ENCODE data around the gene E2F4. TPM values are rescaled to one million over a fixed set of nuclear protein-coding genes. Genes with fewer than 3 reads are reported as not detected.

Gene E2F4
- total and polyA plus RNA-seq, 8 donors: 45.7 to 81.4 (median 53.9) TPM

DNA sequence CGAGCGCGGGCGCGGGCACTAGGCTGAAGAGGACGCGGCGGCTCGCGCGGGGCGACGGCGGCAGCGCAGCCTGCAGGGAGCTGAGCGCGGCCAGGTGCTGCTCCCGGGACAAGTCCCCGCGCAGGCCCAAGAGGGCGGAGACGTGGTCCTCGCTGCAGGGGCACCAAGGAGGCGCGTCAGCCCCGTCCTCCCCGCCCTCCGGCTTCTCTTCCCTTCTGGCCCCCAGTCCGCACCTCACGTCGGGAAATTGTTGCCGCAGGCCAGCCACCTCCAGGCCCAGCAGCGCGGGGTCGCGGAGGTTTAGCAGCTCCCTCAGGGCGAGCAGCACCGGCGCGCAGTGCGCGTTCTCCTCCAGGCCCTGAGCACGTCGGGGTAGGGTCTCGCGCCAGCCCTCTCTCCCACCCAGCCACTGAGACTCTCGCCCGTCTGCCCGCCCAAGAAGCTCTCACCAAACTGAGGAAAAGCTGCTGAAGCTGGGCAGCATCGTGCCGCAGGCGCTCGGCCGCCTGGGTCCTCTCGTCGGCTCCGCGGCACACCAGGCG, 7.4 kb upstream of the E2F4 start:
- Histone ChIP-seq H3K4me3 (peak overlapping the region; percentile 61 to 81), H3K9me3 (no peaks in the 10 kb centered on the region), H3K27me3 (peaks cover 0 to 11% of the 10 kb centered on the region in 2 donors), H3K4me1 (peaks cover 22 to 52% of the 10 kb centered on the region in 2 donors), H3K27ac (peak overlapping the region; percentile 97 to 98), H3K36me3 (no peaks in the 10 kb centered on the region)
- ATAC-seq (peak; percentile 29), DNase-seq (peak in 1 of 4 donors; percentile 90)
- TF ChIP-seq, protein P1, sequence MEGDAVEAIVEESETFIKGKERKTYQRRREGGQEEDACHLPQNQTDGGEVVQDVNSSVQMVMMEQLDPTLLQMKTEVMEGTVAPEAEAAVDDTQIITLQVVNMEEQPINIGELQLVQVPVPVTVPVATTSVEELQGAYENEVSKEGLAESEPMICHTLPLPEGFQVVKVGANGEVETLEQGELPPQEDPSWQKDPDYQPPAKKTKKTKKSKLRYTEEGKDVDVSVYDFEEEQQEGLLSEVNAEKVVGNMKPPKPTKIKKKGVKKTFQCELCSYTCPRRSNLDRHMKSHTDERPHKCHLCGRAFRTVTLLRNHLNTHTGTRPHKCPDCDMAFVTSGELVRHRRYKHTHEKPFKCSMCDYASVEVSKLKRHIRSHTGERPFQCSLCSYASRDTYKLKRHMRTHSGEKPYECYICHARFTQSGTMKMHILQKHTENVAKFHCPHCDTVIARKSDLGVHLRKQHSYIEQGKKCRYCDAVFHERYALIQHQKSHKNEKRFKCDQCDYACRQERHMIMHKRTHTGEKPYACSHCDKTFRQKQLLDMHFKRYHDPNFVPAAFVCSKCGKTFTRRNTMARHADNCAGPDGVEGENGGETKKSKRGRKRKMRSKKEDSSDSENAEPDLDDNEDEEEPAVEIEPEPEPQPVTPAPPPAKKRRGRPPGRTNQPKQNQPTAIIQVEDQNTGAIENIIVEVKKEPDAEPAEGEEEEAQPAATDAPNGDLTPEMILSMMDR (IDR thresholded peaks at IDR 0.05): no peak
- intact Hi-C loops (cut with DNase I): loop anchor here in 1 of 2 donors (10.0 kb wide), 1 partner anchor 210 kb away; no protein-coding TSS in a partner anchor

DNA sequence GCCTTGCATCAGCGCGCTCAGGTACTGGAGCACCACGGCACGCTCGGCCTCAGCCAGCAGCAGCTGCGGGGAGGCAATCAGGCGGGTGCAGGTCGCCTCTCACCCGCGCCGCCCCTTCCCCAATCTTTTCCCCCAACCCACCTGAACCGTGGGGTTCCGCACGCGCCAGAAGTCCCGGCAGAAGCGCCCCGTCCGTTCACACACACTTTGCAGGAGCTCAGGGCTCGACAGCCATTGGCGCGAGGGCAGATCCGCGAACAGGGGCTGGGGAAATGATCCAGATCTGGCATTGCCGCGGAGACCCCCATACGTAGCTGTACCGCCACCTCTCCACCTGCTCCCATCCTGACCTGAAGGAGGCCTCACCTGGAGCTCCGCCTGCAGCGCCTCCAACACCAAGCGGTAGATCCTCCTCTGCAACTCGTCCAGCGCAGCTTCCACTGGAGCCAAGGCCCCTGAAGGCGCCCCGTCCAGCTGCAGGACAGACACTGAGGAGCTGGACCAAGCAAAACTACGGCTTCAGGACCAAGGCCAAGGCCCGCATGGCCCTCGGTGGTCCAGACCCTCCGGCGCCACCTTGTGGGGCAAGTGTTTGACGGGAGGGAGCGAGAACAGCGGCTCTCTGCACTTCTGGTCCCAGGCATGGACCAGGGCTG, 6.8 kb upstream of the E2F4 start:
- Histone ChIP-seq H3K27me3 (peaks cover 0 to 11% of the 10 kb centered on the region in 2 donors), H3K36me3 (no peaks in the 10 kb centered on the region), H3K27ac (peak overlapping the region in 1 of 2 donors; percentile 97), H3K9me3 (no peaks in the 10 kb centered on the region), H3K4me1 (peaks cover 22 to 52% of the 10 kb centered on the region in 2 donors), H3K4me3 (peak overlapping the region in 1 of 2 donors; percentile 81)
- peak; percentile 83 to 96 (median 92) for DNase-seq
- peak; percentile 68 for ATAC-seq
- intact Hi-C loops (cut with DNase I): loop anchor here in 1 of 2 donors (10.0 kb wide), 1 partner anchor 210 kb away; no protein-coding TSS in a partner anchor
- TF ChIP-seq, protein P1 (IDR thresholded peaks at IDR 0.05): peak; percentile 70 to 82

DNA sequence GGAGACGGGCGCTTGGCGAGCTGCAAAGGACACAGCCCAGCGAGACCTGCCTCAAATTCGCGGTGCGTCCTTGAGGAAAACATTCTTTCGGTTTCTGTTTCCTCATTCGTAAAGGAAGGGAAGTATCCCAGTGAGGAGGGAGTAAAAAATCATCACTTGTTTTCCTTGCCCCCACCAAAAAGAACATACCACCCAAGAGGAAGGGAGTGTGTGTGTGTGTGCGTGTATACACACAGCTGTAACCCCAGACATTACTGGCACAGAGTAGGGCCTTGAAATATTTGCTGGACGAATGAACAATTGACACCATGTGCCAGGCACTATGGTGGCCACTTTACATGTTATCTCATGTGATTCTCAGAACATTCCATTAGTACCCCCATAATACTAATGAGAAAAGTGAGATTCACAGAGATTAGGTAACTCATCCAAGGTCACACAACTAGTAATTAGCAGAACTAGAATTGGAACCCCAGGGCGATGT, 6.3 kb upstream of the E2F4 start:
- TF ChIP-seq, protein P1 (IDR thresholded peaks at IDR 0.05): no peak
- intact Hi-C loops (cut with DNase I): loop anchor here in 1 of 2 donors (10.0 kb wide), 1 partner anchor 211 kb away; no protein-coding TSS in a partner anchor
- no peak for ATAC-seq
- peaks cover 0 to 11% of the 10 kb centered on the region in 2 donors for H3K27me3 ChIP-seq
- no peaks in the 10 kb centered on the region for H3K36me3 ChIP-seq
- no peak for DNase-seq
- H3K4me1 ChIP-seq: peaks cover 22 to 49% of the 10 kb centered on the region in 2 donors
- no peaks in the 10 kb centered on the region for H3K9me3 ChIP-seq
- H3K27ac ChIP-seq: no peak overlapping the region
- peak overlapping the region in 1 of 2 donors; percentile 81 for H3K4me3 ChIP-seq

- Histone ChIP-seq H3K27me3 (peaks cover 0 to 11% of the 10 kb centered on the region in 2 donors), H3K27ac (no peak overlapping the region), H3K36me3 (no peaks in the 10 kb centered on the region), H3K4me3 (no peak overlapping the region), H3K4me1 (peaks cover 26 to 50% of the 10 kb centered on the region in 2 donors), H3K9me3 (no peaks in the 10 kb centered on the region)
- intact Hi-C loops (cut with DNase I): loop anchor here in 1 of 2 donors (10.0 kb wide), 1 partner anchor 212 kb away; no protein-coding TSS in a partner anchor
- no peak for DNase-seq
- TF ChIP-seq, protein P1 (IDR thresholded peaks at IDR 0.05): no peak
- no peak for ATAC-seq
Observed at GRCh38 chr16:67186550-67186950, 5.4 kb upstream of the E2F4 start.
